ENCODE data around the gene TPSB2.
A peak's percentile ranks its signal among the peaks of the same experiment; 100 is the strongest.
"Not testable (repeated sequence)": the region's sequence is repeated elsewhere in the genome, so short reads cannot be mapped to it uniquely, and the experiment has no call there.

The TPSB2 gene

DNA sequence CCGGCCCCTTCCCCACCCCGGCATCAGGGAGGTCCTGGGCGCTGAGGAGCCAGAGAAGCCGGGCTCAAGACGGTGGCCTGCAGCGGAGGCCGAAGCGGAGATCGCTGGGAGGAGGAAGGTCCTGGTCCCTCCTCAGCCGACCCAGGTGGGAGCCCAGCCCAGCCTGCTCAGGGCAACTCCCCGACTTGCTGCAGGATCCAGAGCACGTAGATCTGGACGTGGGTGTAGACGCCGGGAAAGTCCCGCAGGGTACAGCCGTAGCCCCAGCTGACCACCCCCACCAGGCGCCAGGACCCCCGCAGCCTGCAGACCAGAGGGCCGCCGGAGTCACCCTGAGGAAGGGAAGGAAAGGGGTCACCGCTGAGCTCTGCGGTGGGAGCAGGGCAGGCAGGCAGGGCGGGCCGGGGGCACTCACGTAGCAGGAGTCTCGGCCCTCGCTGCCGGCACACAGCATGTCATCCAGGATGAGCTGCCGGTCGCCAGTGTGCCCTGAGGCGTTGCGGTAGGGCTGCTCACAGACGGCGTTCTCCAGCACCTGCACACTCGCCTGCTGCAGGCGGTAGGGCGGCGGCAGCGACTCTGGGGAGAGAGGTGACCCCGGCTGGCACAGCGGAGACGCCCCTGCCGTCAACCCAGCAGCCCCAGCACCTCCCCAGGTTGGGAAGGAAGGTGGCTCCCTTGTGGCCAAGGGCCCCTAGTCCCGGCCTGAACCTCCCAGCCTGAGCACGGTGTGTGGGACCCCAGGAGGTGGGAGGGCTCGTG lies 31.3 kb upstream of the TPSB2 start:
- no peak for DNase-seq

DNA sequence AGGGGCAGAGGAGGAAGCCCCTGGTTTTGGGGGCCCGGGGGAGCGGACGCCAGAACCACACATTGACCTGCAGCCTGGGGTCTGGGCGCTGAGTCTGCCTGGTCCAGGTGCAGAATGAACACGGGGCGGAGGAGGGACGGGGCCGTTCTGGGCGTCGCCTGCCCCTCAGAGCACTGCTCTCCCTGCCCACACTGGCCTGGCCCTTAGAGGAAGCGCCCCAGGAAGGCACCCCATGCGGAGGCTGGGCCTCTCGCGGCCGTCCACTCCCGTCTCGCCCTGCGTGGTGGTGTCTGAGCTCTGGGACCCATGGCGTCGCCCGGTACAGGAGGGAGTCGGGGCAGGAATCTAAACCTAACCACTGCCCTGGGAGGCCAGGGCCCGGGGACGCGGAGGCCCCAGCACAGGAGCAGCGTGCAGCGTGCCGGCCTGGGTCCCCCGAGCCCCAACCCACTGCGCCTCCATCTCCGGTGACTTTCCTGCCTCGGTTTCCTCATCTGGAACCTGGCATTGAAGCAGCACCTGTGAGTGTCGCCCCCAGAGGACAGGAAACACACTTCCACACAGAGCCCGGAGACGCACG lies 30.2 kb upstream of the TPSB2 start:
- no peak for DNase-seq

DNA sequence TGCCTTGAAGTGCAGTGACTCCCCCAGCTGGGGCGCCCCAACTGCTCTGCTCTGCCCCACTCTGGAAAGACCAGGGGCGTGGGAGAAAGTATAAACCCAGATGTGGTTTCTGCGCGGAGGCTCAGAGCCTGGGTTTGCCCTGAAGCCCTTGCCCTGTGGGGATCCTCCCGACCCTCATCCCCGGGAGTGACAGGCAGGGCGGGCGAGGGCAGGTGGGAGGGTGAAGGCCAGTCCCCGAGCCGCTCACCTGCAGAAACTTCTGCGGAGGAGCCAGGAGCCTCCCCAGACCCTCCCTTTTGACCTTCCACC lies 29.7 kb upstream of the TPSB2 start:
- DNase-seq: no peak

DNA sequence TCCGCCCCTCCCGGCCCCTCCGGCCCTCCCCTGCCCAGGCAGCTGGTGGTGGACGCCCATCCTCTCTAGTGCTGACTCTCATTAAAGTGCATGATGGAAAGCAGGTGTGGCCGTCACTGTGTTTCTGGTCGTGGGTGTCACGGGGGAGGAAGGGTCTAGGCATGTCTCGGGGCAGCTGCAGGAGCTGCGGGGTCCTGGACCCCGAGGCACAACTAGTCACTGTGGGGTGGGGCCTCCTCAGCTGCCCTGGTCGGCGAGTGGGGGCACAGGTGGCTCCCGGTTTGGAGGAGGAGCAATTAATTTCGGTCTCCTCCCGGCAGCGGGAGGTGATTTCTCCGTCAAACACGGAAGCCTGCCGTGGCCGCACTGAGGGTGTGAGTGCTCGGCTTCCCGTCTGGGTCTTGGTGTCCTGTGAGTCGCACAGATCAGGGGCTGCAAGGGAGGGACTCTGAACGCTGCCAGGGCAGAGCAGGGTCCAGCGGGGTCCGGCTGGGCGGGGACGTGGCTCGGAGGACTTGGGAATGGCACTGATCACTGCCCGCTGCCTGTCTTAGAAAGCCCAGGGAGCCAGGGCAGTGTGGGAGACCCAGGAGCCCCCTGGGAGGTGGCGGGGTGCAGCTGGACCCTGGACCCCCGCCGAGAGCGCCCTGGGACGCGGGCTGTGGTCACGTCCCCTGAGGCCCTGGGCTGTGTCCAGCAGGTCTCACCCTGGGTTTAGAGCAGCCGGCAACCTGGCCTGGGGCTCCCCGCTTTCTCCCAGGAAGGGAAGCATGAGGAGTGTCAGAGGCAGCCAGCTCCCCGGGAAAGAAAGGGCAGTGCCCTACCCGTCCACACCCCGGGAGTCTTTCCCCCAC lies 29.1 kb upstream of the TPSB2 start:
- no peak for DNase-seq

DNA sequence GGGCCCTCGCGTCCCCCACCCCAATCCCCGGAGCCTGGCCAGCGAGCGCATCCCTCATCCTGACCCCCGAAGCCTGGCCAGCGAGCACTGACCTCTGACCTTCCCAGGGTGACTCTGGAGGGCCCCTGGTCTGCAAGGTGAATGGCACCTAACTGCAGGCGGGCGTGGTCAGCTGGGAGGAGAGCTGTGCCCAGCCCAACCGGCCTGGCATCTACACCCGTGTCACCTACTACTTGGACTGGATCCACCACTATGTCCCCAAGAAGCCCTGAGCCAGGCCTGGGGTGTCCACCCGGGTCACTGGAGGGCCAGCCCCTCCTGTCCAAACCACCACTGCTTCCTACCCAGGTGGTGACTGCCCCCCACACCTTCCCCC lies 28.2 kb upstream of the TPSB2 start:
- DNase-seq: no peak

DNA sequence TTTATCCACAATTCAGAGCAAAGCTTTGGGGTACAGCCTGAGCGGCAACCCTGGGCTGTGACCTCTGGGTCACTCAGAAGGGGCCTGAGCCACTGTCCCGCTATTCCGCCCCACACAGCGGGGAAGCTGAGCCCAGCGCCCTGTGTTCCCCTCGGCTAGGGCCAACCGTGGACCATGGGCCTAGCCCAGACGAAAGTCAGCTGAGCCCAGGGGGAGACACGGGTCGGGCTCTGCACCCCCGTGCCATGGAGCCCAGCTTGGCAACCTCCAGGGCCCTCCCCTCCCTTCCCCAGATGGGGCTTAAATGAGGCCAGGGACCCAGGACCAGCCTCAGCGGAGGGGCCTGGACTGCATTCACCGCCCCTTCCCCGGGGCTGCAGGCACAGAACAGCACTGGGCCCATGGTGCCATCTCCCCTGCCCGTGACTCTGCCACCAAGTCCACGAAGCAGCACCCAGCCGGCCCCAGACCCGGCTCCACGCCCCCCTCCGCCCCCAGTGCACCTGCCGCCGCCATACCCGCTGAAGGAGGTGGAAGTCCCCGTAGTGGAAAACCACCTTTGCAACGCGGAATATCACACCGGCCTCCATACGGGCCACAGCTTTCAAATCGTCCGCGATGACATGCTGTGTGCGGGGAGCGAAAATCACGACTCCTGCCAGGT lies 27.7 kb upstream of the TPSB2 start:
- DNase-seq: no peak

DNA sequence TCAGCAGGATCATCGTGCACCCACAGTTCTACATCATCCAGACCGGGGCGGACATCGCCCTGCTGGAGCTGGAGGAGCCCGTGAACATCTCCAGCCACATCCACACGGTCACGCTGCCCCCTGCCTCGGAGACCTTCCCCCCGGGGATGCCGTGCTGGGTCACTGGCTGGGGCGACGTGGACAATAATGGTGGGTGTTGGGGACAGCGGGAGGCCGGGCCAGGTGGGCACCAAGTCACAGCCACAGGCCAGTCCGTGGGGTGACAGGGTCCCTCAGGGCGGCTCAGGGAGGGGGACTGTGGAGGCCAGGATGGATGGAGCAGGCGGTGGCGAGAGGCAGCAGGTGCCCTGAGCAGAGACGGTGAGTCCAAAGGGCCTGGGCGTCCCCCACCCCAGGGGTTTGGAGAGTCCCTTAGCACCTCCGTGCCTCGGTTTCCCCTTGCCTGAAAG lies 26.9 kb upstream of the TPSB2 start:
- no peak for DNase-seq

DNA sequence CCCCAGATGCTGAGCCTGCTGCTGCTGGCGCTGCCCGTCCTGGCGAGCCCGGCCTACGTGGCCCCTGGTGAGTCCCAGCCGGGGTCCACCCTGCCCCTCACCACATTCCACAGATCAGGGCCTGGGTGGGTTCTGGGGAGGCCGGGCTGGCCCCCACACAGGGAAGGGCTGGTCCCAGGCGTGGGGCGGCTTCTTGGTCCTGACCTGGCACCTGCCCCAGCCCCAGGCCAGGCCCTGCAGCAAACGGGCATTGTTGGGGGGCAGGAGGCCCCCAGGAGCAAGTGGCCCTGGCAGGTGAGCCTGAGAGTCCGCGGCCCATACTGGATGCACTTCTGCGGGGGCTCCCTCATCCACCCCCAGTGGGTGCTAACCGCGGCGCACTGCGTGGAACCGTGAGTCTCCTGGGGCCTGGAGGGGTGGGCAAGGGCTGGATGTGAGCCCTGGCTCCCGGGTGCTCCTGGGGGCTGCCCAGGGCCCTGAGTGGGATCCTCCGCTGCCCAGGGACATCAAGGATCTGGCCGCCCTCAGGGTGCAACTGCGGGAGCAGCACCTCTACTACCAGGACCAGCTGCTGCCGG lies 26.4 kb upstream of the TPSB2 start:
- not testable (repeated sequence) for DNase-seq

DNA sequence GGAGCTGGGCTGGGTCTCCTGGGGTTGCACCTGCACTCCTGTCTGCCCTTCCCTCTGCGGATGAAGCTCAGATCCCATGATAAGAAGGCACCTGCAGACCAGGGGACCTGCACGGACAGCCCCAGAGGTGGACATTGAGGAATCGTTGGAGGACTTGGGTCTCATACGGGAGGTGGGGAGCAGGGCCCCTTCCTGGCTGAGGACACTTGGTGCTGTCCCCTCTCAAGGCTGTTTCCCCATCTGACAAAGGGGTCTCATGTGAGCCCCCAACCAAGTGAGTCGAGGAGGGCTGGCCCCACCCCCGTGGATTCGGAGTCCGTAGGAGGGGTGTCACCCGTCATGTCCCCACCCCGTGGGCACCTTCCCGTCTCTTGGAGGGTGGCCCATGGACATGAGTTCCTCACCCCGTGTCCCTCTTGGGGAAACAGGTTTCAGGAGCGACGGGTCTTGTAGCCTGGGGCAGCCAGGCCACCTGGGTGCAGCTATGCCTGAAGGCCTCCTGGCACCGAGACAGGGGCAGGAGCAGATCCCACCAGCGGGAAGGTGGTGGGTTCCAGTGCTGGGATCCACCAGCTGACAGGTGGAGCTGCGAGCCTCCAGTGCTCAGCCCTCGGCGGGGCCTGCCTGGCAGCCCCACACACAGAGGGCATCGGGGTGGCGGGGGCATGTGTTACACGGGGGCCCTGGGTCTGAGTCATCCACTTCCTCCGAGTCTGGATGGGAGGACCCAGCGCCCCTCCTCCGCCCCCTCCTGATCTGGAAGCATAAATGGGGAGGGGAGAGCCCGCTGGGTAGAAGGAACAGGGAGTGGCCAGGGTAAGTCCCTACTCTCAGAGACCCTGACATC lies 25.5 kb upstream of the TPSB2 start, which contains the start of gene TPSD1:
Gene TPSD1, plus strand, starts transcription at position 794 of the 847 bp plus-strand sequence. CDS start 212 bp downstream, outside the sequence.
- DNase-seq: not testable (repeated sequence)

DNA sequence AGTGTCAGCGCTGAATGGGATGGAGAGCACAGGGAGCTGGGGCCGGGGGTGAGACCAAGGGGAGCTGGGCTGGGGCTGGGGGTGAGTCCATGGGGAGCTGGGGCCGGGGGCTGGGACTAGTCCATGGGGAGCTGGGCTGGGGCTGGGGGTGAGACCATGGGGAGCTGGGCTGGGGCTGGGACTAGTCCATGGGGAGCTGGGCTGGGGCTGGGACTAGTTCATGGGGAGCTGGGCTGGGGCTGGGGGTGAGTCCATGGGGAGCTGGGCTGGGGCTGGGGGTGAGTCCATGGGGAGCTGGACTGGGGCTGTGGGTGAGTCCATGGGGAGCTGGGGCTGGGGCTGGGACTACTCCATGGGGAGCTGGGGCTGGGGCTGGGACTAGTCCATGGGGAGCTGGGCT lies 24.8 kb upstream of the TPSB2 start:
- DNase-seq: not testable (repeated sequence)

DNA sequence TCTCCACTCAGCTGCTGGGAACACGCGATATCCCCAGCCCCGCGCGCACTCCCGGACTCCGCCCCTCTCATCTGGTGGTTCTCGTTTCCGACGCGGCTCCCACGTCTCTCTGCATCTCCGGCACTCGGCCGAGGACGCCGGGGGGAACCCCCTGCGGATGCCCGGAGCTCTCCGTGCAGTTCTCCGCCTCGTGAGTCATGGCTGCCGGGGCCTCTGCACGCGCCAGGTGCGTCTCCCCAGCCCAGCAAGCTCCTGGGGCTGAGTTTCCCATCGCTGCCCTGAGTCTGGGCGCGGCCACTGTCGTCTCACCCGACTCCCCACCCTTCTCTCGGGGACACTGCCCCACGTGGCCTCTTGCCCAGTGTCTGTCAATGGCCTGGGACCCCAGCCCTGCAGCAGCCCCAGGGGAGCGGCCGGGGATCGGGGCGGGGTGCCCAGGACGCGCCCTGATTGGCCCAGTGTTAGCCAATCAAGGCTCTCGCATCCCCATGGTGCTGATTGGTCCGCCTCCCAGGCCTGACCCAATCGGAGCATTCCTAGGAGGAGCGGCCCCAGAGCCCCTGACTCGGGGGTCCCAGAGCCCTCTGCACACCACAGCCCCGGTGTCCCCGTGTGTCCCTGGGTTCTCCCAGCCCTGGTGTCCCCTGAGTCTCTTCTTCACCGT lies 23.8 kb upstream of the TPSB2 start:
- not testable (repeated sequence) for DNase-seq

DNA sequence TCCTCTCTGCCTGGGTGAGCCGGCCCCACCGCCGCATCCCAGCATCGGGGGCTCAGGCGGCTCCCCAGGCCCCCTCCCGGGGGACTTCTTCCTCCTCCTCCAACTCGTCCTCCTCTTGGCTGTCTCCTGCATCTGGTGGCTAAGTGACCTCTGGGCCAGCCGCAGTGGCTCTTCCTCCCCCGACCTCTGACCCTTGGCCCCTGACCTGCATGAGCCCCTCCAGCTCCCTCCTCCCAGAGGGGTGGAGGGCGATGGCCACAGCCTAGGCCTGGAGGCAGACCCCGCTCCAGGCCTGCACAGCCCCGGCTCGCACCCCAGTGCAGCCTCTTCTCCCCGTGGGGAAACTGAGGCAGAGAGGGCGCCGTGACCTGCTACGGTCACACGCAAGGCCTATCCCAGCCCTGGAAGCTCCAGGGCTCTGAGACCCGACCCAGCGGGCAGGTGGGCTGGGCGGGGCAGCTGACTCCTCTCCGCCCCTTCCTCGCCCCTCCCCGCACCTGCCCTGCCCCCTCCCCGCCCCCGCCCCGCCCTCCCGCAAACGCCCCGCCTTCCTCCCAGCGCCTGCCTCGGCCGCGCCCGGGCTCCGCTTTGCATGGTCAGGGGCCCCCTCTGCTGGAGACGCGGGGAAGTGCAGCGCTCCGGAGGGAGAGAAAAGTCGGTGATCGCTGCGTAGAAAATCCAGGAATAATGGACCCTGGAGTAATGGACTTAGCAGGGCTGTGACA lies 19.2 kb upstream of the TPSB2 start:
- DNase-seq: not testable (repeated sequence)

DNA sequence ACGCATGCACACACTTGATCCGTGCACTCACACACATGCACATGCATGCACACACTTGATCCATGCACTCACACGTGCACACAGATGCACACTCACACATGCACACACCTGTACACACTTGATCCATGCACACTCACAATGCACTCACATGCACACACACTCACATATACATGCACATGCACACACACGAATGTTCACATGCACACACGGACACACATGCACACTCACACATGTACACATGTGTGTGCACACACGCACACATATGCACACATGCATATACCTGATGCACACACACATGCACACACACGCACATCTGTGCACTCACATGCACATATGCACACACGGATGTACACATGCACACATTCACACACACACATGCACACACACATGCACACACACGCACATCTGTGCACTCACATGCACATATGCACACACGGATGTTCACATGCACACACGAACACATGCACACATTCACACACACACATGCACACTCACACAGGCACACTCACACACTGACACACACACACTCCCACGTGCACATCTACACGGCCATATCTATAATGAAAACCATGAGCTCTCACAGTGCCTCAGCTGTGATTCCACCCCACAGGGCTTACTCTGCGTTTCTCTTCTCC lies 18.0 kb upstream of the TPSB2 start:
- DNase-seq: not testable (repeated sequence)

DNA sequence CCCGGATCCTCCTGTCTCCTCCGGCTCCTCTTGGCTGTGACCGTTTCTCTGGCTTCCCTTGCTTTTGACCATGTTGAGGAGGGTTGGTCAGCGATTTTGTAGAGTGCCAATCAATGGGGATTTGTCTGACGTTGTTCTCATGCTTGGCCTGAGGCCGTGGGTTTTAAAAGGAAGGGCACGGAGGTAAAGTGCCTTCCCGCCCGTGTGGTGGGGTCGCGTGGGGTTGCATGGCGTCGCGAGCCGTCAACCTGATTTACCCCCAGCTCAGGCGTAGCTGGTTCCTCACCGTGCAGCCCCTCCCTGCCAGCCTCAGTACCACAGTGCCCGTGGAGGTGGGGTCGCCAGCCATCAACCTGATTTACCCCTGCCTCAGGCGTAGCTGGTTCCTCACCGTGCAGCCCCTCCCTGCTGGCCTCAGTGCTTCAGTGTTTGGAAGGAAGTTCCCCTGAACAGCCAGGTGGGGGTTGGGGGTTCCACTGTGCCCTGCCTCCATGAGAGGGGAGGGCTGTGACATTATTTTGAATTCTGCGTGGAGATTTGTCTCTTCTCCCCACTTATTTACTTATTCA lies 15.6 kb upstream of the TPSB2 start:
- no peak for DNase-seq

DNA sequence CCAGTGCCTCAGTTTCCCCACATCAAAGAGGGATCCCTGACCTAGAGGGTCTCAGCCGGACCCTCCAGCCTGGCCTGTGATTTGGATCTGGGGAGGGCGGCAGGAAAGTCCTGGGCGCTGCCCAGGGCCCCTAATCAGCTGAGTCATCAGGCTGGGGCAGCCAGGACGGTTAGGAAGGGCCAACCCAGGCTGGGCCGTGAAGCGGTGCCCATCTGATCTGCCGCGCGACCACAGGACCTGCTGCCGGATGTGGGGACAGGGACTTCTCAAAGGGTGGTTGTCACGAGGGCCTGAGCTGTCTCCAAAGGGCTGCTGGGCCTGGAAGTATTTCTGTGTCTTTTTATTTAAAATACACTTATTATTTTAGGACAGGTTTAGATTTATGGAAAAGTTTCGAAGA lies 14.9 kb upstream of the TPSB2 start:
- peak; percentile 69 for DNase-seq

DNA sequence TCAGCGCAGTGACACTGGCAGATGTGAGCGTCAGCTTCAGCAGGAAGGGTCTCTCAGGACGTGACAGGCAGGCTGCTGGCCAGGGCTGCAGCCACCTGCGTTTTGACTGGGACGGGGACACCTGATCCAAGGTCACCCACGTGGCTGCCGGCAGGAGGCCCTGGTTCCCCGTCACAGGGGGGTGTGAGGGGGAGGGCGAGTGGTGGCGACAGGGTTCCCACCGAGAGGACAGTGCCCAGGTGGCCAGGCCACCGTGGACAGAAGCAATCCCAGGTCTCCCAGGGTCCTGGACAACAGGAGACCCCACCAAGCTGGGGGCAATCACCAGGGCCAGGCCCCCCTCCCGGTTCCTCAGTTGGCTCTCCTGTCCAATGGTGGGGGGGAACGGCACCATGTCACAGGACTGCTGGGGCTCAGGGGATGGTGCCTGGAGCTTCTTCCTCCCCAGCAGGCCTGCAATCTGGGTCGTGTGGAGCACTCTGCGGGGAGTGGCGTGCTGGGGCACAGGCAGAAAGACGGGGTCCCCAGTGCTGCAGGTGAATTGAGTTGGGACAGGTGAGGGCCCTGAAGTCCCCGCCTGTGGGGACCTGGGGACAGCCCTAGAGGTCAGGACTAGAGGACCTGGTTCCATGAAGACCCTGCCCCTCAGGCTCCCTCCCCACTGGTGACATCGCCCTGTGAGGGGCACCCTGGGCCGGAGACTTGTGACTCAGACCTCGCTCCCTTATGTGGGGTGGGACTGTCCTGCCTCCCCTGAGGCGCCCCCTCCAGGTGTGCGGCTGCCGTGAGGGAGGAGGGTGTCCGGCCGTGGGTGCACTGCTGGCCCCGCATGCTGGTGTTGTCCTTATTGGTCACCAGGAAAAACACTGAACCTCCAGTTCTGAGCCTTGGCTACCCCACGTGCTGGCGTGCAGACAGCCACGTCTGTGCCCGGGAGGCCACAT lies 14.2 kb upstream of the TPSB2 start:
- DNase-seq: not testable (repeated sequence)

DNA sequence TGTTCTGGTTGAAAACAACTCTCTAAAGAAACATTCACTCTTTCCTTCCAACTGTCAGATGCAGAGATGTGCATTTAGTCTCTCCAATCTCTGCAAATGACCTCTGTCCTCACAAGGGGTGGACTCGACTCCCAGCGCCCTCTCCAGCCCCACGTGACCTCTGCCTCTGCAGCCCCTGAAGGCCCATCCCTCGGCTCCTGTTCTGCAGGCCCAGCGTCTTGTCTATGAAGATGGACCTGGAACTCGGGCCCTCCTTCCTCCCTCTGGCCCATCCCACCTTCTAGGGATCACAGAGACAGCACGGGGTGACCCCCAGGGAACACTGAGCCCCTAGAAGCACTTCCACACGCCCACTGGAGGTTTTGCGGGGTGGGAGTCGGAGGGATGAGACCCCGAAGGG lies 13.4 kb upstream of the TPSB2 start:
- not testable (repeated sequence) for DNase-seq

DNA sequence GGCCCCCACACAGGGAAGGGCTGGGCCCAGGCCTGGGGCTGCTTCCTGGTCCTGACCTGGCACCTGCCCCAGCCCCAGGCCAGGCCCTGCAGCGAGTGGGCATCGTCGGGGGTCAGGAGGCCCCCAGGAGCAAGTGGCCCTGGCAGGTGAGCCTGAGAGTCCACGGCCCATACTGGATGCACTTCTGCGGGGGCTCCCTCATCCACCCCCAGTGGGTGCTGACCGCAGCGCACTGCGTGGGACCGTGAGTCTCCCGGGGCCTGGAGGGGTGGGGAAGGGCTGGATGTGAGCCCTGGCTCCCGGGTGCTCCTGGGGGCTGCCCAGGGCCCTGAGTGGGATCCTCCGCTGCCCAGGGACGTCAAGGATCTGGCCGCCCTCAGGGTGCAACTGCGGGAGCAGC lies 11.1 kb upstream of the TPSB2 start:
- not testable (repeated sequence) for DNase-seq

DNA sequence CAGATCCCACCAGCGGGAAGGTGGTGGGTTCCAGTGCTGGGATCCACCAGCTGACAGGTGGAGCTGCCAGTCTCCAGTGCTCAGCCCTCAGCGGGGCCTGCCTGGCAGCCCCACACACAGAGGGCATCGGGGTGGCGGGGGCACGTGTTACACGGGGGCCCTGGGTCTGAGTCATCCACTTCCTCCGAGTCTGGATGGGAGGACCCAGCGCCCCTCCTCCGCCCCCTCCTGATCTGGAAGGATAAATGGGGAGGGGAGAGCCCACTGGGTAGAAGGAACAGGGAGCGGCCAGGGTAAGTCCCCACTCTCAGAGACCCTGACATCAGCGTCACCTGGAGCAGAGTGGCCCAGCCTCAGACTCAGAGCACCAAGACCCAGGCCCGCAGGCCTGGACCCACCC lies 10.5 kb upstream of the TPSB2 start, which contains the start of gene TPSAB1:
Gene TPSAB1, plus strand, starts transcription at position 270 of the 400 bp plus-strand sequence. CDS start 234 bp downstream, outside the sequence.
- not testable (repeated sequence) for DNase-seq

Data from MV-4-11 (cell line).